Renal cortex interstitium (tissue), 11 donors: ENCODE results near the gene ARHGAP25. TPM values are rescaled to one million over a fixed set of nuclear protein-coding genes. Genes with fewer than 3 reads are reported as not detected.

Experiments
- DNase-seq, 11 donors: peaks; one replicate each; pipeline ENCODE4 v3.0.0-alpha.2; 2013; ENCODE audit warnings: low read depth in 9 of 11, low spot score in 4 of 11; ENCODE audit errors: extremely low read depth in 1 of 11
- polyA plus RNA-seq, 3 donors: library from polyadenylated mRNA; unstranded; fragments of 120-200 nt; gene quantifications; one replicate each; pipeline ENCODE4 v1.2.1, GENCODE V29; 2013; ENCODE audit not compliant: insufficient read length in 3 of 3

The ARHGAP25 gene
- polyA plus RNA-seq, 3 donors = 5.9 to 8.5 (median 8.3) TPM

DNA sequence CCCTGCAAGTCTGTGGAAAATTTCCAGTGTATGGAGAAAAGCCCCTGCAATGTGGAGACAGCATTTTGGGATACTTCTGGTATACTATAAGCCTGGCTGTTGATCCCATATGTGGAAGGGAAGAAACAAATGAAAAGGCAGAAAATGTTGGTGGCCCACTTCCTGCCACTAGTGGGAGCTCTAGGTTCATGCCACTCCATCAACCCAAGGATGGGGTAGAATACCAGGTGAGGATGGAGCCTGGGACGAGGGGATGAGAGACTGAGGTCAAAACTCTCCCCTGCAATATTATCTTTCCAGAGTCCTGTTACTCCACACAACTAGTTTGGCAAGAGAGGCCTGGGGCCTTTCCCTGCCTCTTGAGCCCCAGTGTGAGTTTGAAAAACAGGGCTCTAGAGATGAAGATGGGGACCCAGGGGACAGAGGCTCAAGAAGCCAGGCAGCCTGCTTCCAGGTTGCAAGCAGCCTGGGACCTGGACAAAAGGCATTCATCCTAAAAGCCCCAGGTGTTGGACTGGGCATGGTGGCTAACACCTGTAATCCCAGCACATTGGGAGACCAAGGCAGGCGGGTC is 104.7 kb downstream of the ARHGAP25 start:
- DNase-seq = no peak

- DNase-seq = no peak
Observed at GRCh38 chr2:68845043-68845442, 110.4 kb downstream of the ARHGAP25 start.

DNA sequence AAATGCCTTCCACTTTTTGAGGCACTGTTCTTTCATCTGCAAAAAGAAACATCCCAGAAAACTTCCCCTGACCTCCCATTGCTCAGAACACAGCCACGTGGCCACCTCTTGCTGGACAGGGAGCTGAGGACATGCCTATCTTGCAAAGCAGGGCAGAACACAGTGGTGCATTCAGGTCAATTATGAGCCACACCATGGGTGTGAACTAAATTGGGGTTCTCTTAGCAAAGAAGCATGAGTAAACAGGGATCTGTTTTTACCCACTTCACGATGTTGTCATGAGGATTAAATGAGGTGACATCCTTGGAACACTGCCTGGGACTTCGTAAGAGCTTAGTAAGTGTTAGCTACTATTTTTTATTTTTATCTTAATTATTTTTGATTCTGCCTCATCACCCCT is 111.5 kb downstream of the ARHGAP25 start:
- DNase-seq = no peak

- DNase-seq = no peak
Observed at GRCh38 chr2:68847751-68848150, 113.1 kb downstream of the ARHGAP25 start.

DNA sequence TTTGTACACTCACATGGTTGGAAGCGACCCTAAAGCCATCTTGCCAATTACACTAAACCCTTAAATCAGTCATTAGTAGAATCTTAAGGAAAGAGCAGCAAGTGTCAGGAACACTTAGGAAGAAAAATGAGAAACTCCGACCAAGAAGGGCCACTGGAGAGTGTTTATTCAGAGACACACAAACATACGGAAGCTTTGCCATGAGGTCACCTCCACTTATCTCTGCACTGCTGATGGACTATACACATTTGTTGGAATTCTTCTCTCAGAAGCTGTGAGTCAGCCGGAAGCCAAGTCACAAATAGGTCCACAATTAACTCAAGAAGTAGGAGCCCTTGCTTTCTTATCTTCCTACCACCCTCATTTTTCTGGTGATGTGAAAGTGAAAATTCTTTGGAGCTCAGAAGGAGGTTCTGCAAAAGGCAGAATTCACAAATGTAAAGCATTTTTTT is 115.0 kb downstream of the ARHGAP25 start:
- no peak for DNase-seq

GRCh38 chr2:68850524-68850923 is 115.9 kb downstream of the ARHGAP25 start:
- DNase-seq = no peak

DNA sequence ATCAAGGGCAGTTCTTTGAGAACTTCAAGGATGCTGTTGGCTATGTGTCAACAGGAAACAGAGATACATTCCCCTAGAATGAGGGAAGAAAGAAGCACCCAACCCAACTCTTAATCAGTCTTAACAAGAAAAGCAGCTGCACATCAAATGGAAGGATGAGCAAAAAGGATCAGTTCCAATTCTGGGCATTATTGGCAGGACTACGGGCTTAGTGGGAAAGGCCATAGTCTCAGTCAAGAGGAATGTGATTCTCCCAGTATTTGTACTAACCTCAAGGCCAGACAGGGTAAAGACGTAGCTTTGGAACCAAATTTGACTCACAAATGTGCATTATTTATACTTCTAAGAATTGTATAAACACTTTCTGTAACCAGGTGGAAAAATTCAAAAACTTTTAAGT is 118.4 kb downstream of the ARHGAP25 start:
- DNase-seq = no peak

DNA sequence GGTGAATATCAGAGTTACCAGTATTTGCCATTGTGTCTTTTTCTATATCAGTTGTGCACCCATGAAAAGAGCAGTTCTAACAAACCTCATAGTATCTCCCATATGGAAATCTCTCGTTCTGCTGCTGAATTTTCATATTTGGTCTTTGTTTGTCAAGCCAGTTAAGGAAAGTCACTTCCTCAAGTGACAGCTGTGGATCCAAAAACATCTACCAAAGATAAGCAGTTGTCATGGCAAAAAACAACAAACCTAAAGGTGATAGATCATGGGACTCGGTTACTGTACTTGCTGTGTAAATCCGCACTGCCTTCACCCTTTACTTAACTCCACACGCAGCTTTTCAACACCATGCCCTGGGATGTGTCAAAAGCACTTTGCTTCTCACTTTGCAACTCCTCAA is 119.3 kb downstream of the ARHGAP25 start:
- no peak for DNase-seq

DNA sequence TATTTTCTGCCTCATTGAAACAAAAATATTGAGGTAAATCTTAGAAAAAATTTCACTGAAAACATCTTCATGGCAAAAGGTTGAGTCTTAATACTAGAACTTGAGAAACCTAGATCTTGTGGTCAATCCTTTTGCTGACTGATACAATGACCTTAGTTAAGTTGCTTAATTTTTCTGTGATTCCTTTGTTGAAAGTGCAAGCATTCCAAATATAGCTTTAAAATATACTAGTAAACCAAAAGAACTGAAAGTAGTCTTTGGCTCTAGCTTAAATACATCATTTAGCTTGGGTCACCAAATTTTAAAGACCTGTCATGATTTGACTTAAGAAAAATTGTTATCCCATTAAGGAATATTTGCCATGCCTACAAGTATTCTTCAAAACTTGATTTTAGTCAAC is 119.9 kb downstream of the ARHGAP25 start:
- DNase-seq = no peak

DNA sequence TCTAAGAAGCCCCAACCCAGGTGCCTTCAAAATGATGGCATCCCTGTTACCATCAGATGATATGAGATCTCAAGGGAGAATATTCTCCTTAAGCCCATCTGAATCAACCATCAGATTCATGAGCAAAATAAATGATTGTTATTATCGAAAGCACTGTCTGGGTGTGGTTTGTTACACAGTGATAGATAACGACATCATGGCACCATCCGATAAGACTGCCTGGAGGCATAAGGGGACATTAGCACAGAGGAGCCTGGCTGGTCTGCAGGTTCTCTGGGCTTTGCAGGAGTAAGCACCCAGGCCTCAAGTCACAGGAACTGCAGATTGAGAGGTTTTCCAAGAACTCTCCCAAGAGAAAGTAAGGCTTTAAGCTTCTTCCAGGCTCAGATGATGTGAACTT is 120.9 kb downstream of the ARHGAP25 start:
- no peak for DNase-seq

- DNase-seq = no peak
Observed at GRCh38 chr2:68857202-68857845, 122.7 kb downstream of the ARHGAP25 start.

GRCh38 chr2:68857855-68858456 is 123.3 kb downstream of the ARHGAP25 start:
- DNase-seq = no peak

- DNase-seq = no peak
Observed at GRCh38 chr2:68860111-68860510, 125.5 kb downstream of the ARHGAP25 start.

- no peak for DNase-seq
Observed at GRCh38 chr2:68861330-68861729, 126.7 kb downstream of the ARHGAP25 start.

GRCh38 chr2:68862889-68863288 is 128.3 kb downstream of the ARHGAP25 start:
- DNase-seq = no peak

- DNase-seq = no peak
Observed at GRCh38 chr2:68863996-68864395, 129.4 kb downstream of the ARHGAP25 start.

DNA sequence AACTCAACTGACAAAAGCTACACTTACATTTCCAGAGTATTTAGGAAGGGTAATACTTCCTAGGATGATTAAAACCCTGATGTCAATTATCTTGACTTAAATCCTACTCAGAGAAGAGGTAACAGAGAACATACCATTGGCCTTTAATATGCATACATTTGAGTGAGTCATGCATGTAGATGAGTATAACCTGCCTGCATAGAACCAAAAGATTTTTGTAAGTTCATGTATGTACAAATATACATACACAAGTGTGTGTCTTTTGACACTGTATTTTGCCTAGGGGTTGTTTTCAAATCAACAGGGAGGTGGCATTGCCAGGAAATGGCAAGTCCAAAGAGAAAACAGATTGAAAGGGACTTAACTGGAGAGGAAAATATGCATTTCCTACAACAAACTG is 130.5 kb downstream of the ARHGAP25 start:
- no peak for DNase-seq

- DNase-seq = peak in 5 of 11 donors; percentile 3 to 20 (median 11)
Observed at GRCh38 chr2:68870215-68870614, 135.6 kb downstream of the ARHGAP25 start.

- DNase-seq = no peak
Observed at GRCh38 chr2:68871159-68871764, 136.7 kb downstream of the ARHGAP25 start, which contains the start of gene BMP10. TSS of gene BMP10 (minus strand) at chr2:68871397. CDS start at chr2:68871358, 39 bp downstream.
